KG1 (cell line): Measurements from ENCODE around the gene SESN3.
A peak's percentile ranks its signal among the peaks of the same experiment; 100 is the strongest.
"Not testable (repeated sequence)": the region's sequence is repeated elsewhere in the genome, so short reads cannot be mapped to it uniquely, and the experiment has no call there.

Experiments used
- DNase-seq: peaks from one replicate; lab custom pipeline; 2025; lab: John Stamatoyannopoulos, UW

Gene SESN3

DNA sequence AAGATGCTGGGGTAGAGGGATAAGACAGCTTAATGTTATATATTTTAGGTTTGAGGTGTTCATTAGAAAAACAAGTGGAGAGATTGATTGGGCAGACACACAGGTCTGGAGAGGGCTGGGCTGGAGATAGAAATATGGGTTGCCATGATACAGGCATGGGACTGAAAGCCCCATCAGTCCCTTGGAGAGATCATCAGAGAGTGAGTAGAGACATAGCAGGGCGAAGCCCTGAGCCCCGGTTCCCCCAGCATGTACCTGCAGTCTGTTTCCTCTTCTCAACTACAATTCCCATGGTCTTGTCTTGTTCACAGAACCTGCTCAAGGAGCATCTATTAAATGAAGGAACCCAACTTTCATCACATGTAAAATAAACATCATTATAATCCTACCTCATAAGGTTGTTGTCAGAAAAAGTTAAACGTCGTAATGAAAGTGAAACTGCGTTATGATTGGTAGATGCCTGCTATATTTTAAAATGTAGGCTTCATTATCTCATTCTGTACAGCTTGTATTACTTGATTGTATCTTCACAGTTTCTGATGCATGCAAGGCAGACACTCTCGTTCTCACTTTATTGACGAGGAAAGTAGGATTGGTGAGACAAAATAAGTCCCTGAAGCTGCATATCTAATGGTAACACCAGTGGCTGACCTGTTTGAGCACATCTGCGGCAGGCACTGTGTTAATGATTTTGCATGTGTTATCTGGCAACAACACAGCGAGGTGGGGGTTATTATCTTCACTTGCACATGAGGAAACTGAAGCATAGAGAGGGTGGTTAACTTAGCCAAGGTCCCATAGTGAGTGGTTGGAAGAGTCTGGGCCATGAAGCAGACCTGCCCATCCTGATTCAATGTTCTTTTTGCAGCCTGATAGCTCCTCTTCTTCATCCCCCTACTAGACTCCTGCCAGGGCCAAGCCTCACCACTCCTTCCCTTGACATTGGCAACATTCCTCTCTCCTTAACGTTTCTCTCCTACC lies 77.8 kb downstream of the SESN3 start:
- DNase-seq: peak; percentile 44

DNA sequence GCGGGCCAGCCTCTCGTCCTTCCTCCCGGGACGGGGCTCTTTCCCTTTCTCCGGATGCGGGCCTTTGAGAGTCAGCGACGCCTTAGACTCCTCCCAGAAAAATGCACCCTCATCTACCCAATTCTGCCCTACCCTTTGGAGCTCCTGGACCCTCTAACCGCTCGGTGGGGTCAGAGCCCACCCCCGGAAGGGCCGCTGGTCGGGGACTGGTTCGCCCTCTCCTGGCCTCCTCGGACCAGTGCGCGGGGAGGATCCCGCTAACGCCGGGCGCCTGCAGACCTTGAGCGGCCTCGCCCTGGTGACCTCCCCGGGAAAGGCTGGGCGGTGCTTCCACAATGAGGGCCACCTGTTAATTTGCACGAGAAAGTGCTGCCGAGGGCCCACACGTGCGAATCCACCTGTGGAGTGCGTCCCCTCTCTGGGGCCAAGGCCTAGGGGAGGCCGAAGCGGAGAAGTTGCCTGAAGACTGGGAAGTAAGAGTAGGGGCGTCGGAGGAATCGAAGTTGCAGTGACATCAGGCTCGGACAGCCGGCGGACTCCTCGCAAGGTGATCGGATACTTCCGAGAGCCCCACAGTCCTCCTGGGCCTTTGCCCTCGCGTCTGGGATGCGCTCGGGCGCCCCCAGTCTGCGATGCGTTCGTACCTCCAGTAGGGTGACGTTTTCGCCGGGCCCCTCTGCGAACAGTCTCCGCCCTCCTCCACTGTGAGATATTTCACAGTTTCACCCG lies 79.9 kb downstream of the SESN3 start:
- peak; percentile 63 for DNase-seq

DNA sequence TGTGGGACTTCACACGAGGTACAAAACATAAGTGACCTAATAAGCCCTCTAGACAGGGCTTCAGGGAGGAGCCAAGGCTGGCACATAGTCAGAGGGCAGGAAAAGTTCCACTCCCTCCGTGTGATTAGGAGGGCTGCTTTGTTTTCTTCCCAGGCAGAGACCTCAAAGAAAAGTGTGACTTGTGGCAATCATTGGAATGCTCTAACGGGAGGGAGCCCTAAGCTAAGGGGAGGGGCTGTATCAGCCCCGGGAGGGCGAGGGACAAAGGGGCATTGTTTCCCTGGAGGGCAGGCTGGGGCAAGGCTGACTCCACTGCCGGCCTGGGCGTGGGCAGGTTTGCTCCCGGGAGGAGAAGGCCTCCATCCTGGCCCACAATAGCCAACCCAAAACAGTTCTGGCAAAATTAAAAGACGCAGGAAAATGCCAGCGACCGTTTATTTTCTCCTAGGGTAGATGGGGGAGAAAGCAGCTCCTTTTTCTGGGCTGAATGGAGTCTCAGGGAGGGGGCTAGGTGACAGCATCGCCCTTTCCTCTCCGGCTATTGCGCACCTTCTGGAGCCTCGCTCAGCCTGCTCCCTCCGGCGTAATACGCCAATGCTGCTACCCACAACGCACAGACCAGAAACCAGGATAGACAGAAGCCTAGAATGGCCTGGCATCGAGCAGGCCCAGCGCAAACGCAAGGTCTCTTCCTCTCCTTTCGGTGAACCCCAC lies 81.2 kb downstream of the SESN3 start:
- no peak for DNase-seq

- no peak for DNase-seq
Observed at GRCh38 chr11:95148938-95149337, 82.1 kb downstream of the SESN3 start.

- DNase-seq: no peak
Observed at GRCh38 chr11:95148406-95148805, 82.6 kb downstream of the SESN3 start.

DNA sequence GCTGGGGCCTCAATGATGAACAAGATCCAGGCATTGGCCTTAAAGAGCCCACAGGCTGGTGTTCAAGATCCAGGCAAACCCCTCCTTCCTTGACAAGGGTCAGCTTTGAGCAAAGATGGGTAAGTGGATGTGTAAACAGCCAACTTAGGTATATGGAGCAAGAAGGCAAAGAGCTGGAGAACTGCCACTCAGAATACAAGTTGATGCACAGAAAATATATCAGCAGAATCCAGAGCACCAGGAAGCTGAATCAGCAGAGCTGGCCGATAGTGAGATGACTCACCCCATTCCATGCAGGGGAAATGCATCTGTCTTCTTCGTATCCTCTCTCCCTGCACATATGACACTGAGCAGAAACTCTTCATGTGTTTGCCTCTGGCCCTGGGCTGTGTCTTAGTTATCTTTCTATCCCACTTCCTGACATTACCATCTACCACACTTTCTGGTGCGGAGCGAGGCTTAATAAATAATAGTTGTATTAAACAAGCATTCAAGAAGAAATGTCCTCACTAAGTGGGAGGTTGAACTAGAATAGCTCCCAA lies 83.6 kb downstream of the SESN3 start:
- DNase-seq: peak; percentile 30

DNA sequence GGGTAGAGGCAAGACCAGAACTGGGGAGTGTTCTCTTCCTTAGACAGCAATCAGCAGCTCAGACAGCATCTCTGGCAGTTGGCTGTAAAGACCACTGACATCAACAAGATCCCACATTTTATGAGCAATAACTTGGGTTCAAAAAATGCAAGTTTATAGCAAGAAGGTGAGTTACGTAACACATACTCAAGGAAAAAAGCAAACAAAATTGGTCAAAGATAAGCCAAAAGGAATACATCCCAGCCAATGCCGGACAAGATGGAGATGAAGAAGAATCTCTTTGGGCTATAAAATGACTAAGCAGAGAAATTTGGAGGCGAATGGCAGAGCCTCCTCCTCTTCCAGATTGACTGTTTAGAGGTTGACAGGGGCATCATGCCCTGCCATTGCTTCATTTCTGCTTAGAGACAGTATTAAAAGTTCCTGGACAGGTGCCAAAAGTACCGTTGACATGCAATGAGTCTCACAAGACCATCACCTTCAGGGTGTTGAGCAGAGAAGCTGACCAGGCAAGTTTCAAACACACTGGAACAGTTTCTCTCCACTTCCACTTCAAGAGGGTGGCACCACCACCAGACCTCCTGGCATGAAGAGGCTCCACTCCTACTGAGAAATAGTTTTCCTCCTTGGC lies 85.5 kb downstream of the SESN3 start:
- DNase-seq: no peak

- no peak for DNase-seq
Observed at GRCh38 chr11:95144313-95145235, 86.4 kb downstream of the SESN3 start.

DNA sequence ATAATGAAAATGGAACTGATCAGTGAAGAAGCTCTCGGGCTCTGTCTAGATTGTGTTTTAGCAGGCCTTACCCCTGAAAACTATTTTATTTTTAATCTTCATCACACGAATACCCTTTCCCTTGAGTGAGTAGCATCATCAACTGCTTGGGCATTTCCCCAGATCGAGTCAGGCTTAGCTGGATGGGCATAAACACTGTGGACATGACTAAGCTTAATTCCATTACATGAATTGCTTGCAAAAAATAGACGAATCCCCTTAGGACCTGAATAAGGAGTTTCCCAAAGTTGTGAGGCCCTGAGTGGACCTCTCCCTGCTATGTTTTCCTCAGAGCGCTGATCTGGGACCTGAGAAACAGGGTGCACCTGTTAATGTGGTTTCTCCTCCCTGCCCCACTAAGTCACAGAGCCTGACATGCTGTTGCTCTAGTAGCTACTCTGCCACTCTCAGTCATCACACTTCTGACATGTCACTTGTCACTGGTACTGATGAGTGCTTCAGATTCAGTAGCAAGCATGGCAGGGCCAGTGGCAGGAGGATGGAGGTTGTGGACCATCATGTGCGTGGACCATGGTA lies 87.8 kb downstream of the SESN3 start:
- no peak for DNase-seq

DNA sequence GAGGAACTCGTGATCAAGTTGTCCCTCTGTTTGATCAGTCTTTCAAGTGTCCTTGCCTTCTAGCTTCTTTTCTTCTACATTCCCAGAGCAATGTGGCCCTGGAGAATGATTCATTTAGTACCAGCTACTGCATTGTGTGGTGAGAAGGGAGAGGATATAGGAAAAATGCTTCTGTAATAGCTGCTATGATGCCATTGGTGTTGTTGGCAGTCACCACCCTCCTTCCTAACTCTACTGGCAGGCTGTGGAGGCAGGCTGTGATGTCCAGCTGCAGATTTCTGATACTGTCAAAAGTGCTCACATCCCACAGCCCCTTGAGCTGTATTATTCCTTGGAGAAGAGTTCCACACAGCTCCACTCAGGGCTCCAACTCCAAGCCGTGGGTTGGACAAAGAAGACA lies 88.6 kb downstream of the SESN3 start:
- no peak for DNase-seq

- DNase-seq: no peak
Observed at GRCh38 chr11:95140397-95141033, 90.5 kb downstream of the SESN3 start.

DNA sequence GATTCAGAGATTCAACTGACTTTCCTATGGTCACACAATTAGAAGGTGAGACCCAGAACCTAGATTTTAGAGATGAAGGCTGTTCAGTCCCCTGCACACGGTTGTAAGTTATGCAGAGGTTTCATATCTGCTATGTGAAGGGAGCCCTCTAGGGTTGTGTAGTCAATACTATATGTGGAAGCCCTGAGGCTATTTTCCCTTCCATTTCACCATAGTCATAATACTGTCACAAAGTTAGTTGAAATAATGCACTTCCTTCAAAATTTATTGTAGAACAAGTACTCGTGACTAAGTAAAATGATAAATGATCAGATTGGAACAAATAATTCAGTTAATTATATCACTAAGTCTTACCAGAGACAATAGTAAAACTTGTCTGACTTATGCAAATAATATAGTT lies 92.6 kb downstream of the SESN3 start:
- DNase-seq: no peak

GRCh38 chr11:95137299-95137698 lies 93.7 kb downstream of the SESN3 start:
- no peak for DNase-seq

DNA sequence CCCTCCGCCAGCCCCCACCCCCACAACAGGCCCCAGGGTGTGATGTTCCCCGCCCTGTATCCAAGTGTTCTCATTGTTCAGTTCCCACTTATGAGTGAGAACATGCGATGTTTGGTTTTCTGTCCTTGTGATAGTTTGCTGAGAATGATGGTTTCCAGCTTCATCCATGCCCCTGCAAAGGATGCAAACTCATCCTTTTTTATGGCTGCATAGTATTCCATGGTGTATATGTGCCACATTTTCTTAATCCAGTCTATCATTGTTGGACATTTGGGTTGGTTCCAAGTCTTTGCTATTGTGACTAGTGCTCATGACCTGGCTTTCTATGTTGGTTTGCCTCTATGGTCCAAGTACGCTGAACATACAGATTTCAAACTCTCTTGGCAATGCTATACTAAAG lies 94.3 kb downstream of the SESN3 start:
- not testable (repeated sequence) for DNase-seq

GRCh38 chr11:95135880-95136279 lies 95.1 kb downstream of the SESN3 start:
- no peak for DNase-seq

GRCh38 chr11:95135155-95135554 lies 95.8 kb downstream of the SESN3 start:
- no peak for DNase-seq

GRCh38 chr11:95134491-95134890 lies 96.5 kb downstream of the SESN3 start:
- no peak for DNase-seq

- no peak for DNase-seq
Observed at GRCh38 chr11:95132956-95133355, 98.0 kb downstream of the SESN3 start.

GRCh38 chr11:95128602-95129001 lies 102.4 kb downstream of the SESN3 start:
- no peak for DNase-seq

DNA sequence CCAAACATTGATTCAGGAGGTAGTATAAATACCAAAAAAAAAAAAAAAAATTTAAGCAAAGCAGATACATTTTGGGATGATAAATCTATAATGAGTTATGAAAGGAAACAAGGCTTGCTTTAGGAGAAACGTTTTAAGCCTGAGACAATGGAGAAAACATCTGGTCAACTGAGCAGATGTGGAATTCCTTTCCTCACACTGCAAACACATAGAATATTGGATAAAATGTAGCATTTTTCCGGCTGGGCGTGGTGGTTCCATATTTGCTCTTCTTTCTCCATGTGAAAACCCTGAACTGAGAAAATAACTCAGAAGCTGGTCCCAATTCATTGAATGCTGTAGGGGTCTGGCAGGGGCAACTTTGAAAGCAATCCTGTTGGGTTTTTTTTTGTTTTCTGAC lies 107.4 kb downstream of the SESN3 start:
- DNase-seq: no peak
